Tibial nerve (tissue), 4 donors: ENCODE results near the gene OSBPL5. TPM values are rescaled to one million over a fixed set of nuclear protein-coding genes. Genes with fewer than 3 reads are reported as not detected.

Experiments
- DNase-seq, 2 donors: peaks; one replicate each; pipeline ENCODE4 v3.0.0-alpha.2; 2019; ENCODE audit warnings: low spot score in 2 of 2
- H3K27ac ChIP-seq, 4 donors: fragments of 200-600 bp; sonication (generic) in 3 of 4; one replicate each; pipeline ENCODE4 v1.5.1; 2017 to 2019; ENCODE audit warnings: mild to moderate bottlenecking in 1 of 4
- H3K27me3 ChIP-seq, 2 donors: fragments of 200-600 bp; sonication (generic) in 1 of 2; one replicate each; pipeline versions ENCODE4 v1.5.1 to v1.6.0; 2017 to 2019
- H3K36me3 ChIP-seq, 3 donors: fragments of 200-600 bp; sonication (generic); one replicate each; pipeline ENCODE4 v1.5.1; 2018 to 2019
- H3K4me1 ChIP-seq, 4 donors: fragments of 200-600 bp; sonication (generic) in 3 of 4; one replicate each; pipeline ENCODE4 v1.5.1; 2017 to 2019
- H3K4me3 ChIP-seq, 4 donors: fragments of 200-600 bp; sonication (generic) in 3 of 4; one replicate each; pipeline ENCODE4 v1.5.1; 2017 to 2019; ENCODE audit warnings: mild to moderate bottlenecking in 1 of 4, moderate library complexity in 1 of 4
- H3K9me3 ChIP-seq, 4 donors: fragments of 200-600 bp; sonication (generic) in 3 of 4; one replicate each; pipeline ENCODE4 v1.5.1; 2017 to 2019
- EP300 ChIP-seq, 2 donors: sonication (generic); formaldehyde crosslinking; IDR thresholded peaks; one replicate each; pipeline ENCODE4 v1.6.1; 2017; ENCODE audit warnings: antibody characterized with exemption in 2 of 2, mild to moderate bottlenecking in 1 of 2
- POLR2A ChIP-seq, 2 donors: fragments of 450-650 bp; IDR thresholded peaks; one replicate each; pipeline ENCODE4 v1.6.1; 2017; ENCODE audit warnings: antibody characterized with exemption in 2 of 2, mild to moderate bottlenecking in 2 of 2, moderate library complexity in 2 of 2
- WGBS, 2 donors: methylation state at CpG; one replicate each; pipeline ENCODE4 v1.1.5; 2018; 5-methylcytosine and 5-hydroxymethylcytosine counted together
- total RNA-seq, 4 donors: library from RNA; depleted of rRNA; stranded (reverse); fragments of >200 nt; gene quantifications; one replicate each; pipeline ENCODE4 v1.1.0, GENCODE V29; 2016
- TF ChIP-seq, protein P1 (sequence below), 5 experiments: fragments of 200-600 bp in 3 of 5; fragments of 450-650 bp in 2 of 5; sonication (generic) in 3 of 5; IDR thresholded peaks; one replicate each; pipeline ENCODE4 v1.5.1; 2016 to 2019; ENCODE audit warnings: antibody characterized with exemption in 5 of 5, mild to moderate bottlenecking in 3 of 5, moderate library complexity in 2 of 5

The OSBPL5 gene
- total RNA-seq, 4 donors from 2014 or later = 58.8 to 168 (median 106) TPM

DNA sequence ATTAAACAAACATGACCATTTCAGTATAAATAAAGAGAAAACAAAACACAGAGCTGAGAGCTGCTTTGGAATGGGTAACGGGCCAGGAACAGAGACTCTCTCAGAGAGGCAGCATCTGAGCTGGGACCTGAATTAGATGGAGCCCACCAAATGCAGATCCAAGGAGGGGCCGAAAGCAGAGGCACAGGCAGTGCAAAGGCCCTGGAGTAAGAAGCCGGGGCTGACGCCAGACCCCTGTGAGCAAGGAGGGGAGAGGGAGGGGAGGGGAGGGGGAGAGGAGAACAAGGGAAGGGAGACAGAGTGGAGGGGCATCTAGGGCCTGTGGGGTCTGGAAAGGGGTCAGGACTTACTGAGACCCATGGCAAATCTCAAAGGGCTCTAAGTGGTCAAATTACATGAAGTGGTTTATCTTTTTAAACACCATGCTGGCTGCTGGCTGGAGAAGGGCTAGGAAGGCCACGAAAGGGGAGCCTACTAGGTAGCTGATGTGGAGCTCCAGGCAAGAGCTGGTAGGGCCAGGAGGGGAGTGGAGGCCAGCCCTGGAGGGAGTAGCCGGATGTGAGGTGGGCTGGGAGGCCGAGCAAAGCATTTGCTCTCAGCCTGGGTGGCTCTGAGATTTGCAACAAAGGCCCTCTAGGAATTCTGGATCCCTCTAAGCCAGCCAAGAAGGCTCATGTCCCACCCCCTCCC is 3.2 kb downstream of the OSBPL5 start:
- H3K27ac ChIP-seq = peak overlapping the region; percentile 69 to 92 (median 79)
- no peaks in the 10 kb centered on the region for H3K27me3 ChIP-seq
- peaks cover 0 to 78% (median 49%) of the 10 kb centered on the region in 4 donors for H3K4me1 ChIP-seq
- DNase-seq = no peak
- peak overlapping the region in 1 of 4 donors; percentile 64 for H3K4me3 ChIP-seq
- TF ChIP-seq, protein P1, sequence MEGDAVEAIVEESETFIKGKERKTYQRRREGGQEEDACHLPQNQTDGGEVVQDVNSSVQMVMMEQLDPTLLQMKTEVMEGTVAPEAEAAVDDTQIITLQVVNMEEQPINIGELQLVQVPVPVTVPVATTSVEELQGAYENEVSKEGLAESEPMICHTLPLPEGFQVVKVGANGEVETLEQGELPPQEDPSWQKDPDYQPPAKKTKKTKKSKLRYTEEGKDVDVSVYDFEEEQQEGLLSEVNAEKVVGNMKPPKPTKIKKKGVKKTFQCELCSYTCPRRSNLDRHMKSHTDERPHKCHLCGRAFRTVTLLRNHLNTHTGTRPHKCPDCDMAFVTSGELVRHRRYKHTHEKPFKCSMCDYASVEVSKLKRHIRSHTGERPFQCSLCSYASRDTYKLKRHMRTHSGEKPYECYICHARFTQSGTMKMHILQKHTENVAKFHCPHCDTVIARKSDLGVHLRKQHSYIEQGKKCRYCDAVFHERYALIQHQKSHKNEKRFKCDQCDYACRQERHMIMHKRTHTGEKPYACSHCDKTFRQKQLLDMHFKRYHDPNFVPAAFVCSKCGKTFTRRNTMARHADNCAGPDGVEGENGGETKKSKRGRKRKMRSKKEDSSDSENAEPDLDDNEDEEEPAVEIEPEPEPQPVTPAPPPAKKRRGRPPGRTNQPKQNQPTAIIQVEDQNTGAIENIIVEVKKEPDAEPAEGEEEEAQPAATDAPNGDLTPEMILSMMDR (IDR thresholded peaks at IDR 0.05) = no peak
- TF ChIP-seq POLR2A (IDR thresholded peaks at IDR 0.05) (no peak), EP300 (IDR thresholded peaks at IDR 0.05) (no peak)
- no peaks in the 10 kb centered on the region for H3K36me3 ChIP-seq
- WGBS, 2 donors = 61 to 81% methylated on average over 6 to 7 of the region's 7 CpGs
- no peaks in the 10 kb centered on the region for H3K9me3 ChIP-seq

DNA sequence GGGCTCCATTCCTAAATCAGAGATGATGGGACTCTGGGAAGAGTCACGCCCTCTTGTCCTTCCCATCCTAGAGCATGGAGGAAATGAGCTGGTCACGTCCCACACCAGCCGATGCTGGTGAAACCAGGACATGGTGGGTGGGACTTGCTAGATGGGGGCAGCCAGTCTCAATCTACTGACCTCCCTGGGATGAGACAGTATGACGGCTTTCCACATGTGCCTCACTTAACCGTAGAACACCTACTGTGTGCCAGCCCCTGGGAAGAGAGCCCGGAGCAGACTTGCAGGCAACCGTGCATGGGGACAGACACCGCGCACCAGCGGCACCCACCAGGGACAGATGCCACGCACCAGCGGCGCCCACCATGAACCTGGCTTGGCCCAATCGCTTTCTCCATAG is 3.8 kb downstream of the OSBPL5 start:
- Histone ChIP-seq H3K27ac (peak overlapping the region; percentile 69 to 92 (median 79)), H3K4me3 (peak overlapping the region in 3 of 4 donors; percentile 40 to 59 (median 46)), H3K36me3 (no peaks in the 10 kb centered on the region), H3K27me3 (no peaks in the 10 kb centered on the region), H3K9me3 (no peaks in the 10 kb centered on the region), H3K4me1 (peaks cover 0 to 83% (median 53%) of the 10 kb centered on the region in 4 donors)
- 69 to 73% methylated on average over 13 to 14 of the region's 14 CpGs for WGBS, 2 donors
- DNase-seq = peak in 1 of 2 donors; percentile 16
- TF ChIP-seq EP300 (IDR thresholded peaks at IDR 0.05) = no peak
- TF ChIP-seq POLR2A (IDR thresholded peaks at IDR 0.05) = no peak
- TF ChIP-seq, protein P1 (IDR thresholded peaks at IDR 0.05) = no peak

DNA sequence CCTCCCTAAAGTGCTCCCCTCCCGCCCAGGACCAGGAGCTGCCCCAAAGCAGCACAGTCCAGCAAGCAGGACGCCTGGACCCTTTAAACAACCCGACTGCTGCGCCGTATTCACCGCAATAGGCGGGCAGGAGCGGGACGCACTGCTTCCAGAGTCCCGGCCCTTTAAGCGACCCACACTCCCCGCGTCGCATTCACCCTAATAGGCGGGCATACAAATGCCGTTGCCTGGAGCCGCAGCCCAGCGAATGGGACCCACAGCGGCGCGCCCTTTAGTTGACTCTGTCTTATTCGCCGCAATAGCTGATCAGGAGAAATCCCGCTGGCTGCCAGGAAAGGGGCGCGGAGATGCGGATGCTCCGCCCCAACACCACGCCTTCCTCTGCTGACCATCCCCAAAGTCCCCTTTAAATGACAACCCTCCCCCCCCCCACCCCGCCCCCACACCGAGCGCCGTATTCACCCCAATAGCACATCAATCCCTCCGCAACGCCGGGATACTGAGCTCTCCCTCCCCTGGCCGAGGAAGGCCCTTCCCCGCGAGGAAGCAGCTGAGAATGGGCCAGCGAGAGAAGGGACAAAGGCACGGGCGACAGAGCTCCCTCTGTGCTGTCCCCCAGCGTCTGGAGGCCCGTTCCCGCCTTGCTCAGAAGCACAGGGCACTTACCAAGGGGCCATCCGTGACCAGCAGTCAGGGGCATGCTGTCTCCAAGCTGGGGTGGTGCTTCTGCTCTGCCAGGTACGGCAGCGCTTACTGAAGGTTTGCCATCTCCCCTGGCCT is 4.7 kb downstream of the OSBPL5 start:
- DNase-seq = peak; percentile 85 to 86
- 0 to 2% methylated on average over 6 to 47 of the region's 48 CpGs for whole genome bisulfite sequencing, 2 donors

DNA sequence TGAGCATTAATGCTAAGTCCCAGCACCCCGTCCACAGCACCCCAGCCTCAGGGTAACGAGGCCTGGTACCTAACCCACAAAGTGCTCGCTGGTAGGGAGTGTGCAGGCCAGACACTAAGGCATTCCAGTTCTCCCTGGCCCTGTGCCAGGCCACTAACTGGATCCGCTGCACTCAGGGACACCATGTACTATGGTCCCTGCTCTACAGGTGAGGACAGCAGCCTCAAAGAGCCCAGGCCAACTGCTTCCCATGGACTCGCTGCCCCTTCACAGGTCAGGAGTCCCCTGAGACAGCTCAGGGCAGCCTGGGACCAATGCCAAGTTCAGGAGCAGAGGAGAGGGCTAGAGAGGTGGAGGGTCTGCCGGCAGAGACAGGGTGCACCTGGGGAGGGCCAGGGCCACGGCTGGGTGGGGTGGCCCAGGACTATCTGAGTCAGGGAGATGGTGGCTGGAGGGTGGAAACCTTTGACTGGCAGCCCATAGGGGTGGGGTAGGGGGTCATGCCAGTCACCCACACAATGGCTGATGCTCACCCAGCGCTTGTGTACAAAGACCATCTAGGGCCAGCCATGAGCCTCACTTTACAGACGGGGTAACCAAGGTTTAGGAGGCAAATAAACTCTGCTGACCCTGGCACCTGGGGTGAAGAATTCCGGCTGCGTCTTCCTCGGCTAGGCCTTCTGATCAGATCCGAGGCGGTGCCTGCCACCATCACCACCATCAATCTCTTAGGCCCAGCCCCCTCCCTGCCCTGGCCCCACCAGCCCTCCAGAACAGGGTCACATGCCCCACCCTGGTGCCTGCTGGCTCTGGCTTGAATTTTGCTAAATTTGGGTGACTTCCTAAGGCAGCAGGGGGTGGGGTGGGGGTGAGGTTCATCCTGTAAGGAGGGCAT is 5.6 kb downstream of the OSBPL5 start:
- H3K4me3 ChIP-seq = peak overlapping the region; percentile 40 to 63 (median 52)
- no peaks in the 10 kb centered on the region for H3K27me3 ChIP-seq
- H3K9me3 ChIP-seq = no peaks in the 10 kb centered on the region
- DNase-seq = peak; percentile 65 to 69
- peaks cover 0 to 93% (median 64%) of the 10 kb centered on the region in 4 donors for H3K4me1 ChIP-seq
- no peak for TF ChIP-seq POLR2A (IDR thresholded peaks at IDR 0.05)
- TF ChIP-seq EP300 (IDR thresholded peaks at IDR 0.05) = peak in 1 of 2 donors; percentile 26
- TF ChIP-seq, protein P1 (IDR thresholded peaks at IDR 0.05) = no peak
- no peaks in the 10 kb centered on the region for H3K36me3 ChIP-seq
- H3K27ac ChIP-seq = peak overlapping the region; percentile 69 to 92 (median 82)
- 32 to 36% methylated on average over 13 to 14 of the region's 14 CpGs for WGBS, 2 donors

More for the DNA sequence above, 4.7 kb downstream of the OSBPL5 start:
- no peaks in the 10 kb centered on the region for H3K27me3 ChIP-seq
- H3K4me1 ChIP-seq = peaks cover 0 to 87% (median 58%) of the 10 kb centered on the region in 4 donors
- no peaks in the 10 kb centered on the region for H3K9me3 ChIP-seq
- H3K36me3 ChIP-seq = no peaks in the 10 kb centered on the region
- H3K4me3 ChIP-seq = peak overlapping the region; percentile 40 to 63 (median 52)
- H3K27ac ChIP-seq = peak overlapping the region; percentile 69 to 92 (median 82)
- no peak for TF ChIP-seq POLR2A (IDR thresholded peaks at IDR 0.05)
- TF ChIP-seq, protein P1 (IDR thresholded peaks at IDR 0.05) = peak in 1 of 5 experiments; percentile 36
- TF ChIP-seq EP300 (IDR thresholded peaks at IDR 0.05) = peak; percentile 53 to 86
